Mammary epithelial cell (primary cell): ENCODE measurements around the gene CAMK2A.

Source experiments
- EZH2 ChIP-seq: IDR thresholded peaks from 2 replicates; pipeline ENCODE4 v1.6.1; 2012; ENCODE audit warnings: low read length, inconsistent platforms, borderline replicate concordance
- TF ChIP-seq, protein P1 (sequence below), 2 donors: IDR thresholded peaks in 1 of 2; conservative IDR thresholded peaks in 1 of 2; 2 replicates each; pipeline ENCODE4 v1.5.1; 2011 to 2012; ENCODE audit warnings: inconsistent platforms in 2 of 2, low read length in 2 of 2, mild to moderate bottlenecking in 2 of 2, control low read depth in 1 of 2, low read depth in 1 of 2; ENCODE audit not compliant: insufficient read depth in 1 of 2; ENCODE audit errors: extremely low read depth in 1 of 2

DNA sequence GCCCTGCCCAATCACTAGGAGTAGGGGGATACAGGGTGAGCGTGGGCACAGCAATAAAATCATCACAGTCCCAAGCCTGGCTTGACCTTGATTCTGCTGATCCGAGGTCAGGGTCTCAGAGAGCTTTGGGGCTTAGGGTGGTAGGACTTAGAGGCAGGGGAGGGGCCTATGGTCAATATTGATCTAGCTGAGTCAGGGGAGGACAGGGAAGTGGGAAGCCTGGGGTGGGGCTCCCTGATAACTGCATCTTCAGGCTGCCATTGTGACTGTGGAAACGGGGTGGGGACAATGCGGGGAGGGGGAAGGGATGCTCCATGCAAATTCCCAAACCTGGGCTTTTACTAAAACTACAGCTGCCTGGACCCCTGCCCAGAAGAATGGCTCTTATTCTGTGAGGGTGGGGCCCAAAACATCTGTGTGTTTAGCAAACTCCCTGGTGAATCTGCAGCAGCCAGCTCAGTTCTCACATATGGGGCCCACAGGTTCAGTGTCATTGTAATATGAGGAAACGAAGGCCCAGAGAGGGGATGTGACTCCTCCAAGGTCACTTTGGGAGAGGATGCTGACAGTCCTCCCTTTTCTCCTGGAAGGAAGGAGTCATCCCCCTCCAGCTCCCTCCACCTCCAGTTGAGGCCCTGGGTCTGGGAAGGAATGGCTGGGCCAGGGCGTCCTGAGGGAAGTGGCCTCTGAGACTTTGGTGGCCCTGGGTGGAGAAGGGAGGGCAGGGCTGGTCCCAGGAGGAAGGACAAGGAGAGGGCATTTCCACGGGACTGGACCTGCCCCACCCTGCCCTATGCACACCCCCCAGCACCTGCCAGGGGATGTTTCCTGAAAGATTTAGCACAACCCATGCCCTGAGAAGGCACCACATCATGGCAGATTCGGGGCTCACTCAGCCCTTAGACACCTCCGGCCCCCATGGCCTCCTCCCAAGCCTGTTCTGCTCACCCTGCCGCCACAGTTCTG lies 73.3 kb downstream of the CAMK2A start:
- TF ChIP-seq, protein P1, sequence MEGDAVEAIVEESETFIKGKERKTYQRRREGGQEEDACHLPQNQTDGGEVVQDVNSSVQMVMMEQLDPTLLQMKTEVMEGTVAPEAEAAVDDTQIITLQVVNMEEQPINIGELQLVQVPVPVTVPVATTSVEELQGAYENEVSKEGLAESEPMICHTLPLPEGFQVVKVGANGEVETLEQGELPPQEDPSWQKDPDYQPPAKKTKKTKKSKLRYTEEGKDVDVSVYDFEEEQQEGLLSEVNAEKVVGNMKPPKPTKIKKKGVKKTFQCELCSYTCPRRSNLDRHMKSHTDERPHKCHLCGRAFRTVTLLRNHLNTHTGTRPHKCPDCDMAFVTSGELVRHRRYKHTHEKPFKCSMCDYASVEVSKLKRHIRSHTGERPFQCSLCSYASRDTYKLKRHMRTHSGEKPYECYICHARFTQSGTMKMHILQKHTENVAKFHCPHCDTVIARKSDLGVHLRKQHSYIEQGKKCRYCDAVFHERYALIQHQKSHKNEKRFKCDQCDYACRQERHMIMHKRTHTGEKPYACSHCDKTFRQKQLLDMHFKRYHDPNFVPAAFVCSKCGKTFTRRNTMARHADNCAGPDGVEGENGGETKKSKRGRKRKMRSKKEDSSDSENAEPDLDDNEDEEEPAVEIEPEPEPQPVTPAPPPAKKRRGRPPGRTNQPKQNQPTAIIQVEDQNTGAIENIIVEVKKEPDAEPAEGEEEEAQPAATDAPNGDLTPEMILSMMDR (conservative IDR thresholded peaks at IDR 0.05 in 1 of 2, IDR thresholded peaks at IDR 0.05 in 1 of 2; ENCODE audit: extremely low read depth in 1 of 2, insufficient read depth in 1 of 2, low read depth in 1 of 2, low read length in 2 of 2) = no peak
- TF ChIP-seq EZH2 = no peak
